NOMO-1 (cell line): ENCODE results near the gene FOXB1.

Experiments used
- DNase-seq, 2 experiments: peaks; one replicate each; lab custom pipeline; 2025; ENCODE audit not compliant: unreplicated experiment in 2 of 2; lab: John Stamatoyannopoulos, UW

The FOXB1 gene

GRCh38 chr15:59998950-59999611, 5.0 kb upstream of the FOXB1 start:
- no peak for DNase-seq

- DNase-seq: no peak
These were observed 4.4 kb upstream of the FOXB1 start for GRCh38 chr15:59999612-60000112.

DNA sequence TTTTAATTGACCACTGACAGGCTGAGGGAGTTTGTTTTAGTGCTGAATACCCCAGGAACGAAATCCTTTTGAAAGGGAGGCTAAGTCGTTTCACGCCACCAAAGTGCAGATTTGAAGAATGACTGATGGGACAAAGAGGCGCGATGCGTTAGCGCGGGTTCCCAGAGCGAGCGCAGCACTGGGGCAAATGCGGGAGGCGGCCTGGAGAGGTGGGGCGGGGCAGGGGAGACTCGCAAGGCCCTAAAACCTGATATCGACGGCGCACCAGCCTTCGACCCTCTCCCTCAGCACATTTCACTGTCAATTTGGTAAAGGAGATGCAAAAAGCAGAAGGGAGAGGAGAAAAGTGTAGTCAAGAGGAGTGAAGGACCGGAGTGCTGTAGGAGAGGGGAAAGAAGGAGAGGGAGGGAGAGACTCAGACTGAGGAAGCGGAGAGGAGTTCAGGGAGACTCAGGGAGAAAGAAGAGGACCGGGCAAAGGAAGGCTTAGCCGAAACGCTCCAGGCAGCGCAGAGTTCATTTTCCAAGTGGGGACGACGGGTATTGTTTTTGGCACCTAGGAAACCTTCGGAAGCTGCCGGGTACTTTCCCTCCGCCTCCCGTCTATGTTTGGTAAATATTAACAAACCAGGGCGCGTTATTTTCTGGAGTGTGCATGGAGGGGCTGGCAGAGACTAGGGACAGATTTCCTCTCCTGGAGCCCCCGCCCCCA, 3.8 kb upstream of the FOXB1 start:
- DNase-seq: no peak

DNA sequence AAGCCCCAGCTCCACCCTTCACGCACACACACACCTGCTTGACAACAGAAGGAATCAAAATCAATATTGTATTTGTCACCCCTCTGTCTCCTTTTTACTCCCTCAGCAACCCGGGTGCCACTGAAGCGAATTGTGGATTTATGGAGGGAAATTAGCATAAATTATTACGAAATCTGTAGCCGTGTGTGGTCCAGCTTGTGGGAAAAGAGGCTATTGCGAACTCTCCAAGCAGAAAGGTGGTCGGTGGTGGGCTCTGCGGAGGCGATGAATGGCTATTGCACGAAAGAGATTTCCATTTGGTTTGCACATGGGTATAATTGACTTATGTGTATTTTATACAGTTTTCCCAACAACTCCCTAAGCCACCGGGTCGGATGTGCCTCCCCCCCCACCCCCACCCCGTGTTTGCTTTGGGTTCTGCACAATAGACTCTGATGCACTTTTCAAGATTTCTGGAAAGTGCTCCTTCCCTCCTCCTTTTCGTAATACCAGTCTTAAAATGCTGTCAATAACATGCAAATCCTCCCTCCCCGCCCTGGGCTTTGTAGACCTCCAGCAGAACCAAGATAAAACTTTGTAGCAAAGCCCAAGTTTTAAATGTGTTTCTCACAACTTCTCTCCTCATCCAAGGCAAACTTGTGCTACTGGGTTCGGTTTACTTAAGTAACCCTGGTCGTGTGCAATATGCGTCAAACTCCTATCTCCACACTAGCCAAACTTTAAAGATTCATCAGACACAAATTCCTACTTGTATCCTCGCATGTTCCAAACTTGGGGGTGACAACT, 3.1 kb upstream of the FOXB1 start:
- no peak for DNase-seq

- no peak for DNase-seq
These were observed 2.2 kb upstream of the FOXB1 start for GRCh38 chr15:60001610-60002527.

- no peak for DNase-seq
These were observed 1.4 kb upstream of the FOXB1 start for GRCh38 chr15:60002528-60003218.

GRCh38 chr15:60003243-60004008, 685 bp upstream of the FOXB1 start:
- DNase-seq: no peak

DNA sequence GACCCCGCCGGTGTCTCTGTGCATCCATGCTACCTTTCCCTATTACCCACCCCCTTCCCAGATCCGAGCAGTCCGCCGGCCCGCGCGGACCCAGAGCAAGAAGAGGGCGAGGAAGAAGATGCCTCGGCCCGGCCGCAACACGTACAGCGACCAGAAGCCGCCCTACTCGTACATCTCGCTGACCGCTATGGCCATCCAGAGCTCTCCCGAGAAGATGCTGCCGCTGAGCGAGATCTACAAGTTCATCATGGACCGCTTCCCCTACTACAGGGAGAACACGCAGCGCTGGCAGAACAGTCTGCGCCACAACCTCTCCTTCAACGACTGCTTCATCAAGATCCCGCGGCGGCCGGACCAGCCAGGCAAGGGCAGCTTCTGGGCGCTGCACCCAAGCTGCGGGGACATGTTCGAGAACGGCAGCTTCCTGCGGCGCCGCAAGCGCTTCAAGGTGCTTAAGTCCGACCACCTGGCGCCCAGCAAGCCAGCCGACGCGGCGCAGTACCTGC, 788 bp downstream of the FOXB1 start:
- no peak for DNase-seq

DNA sequence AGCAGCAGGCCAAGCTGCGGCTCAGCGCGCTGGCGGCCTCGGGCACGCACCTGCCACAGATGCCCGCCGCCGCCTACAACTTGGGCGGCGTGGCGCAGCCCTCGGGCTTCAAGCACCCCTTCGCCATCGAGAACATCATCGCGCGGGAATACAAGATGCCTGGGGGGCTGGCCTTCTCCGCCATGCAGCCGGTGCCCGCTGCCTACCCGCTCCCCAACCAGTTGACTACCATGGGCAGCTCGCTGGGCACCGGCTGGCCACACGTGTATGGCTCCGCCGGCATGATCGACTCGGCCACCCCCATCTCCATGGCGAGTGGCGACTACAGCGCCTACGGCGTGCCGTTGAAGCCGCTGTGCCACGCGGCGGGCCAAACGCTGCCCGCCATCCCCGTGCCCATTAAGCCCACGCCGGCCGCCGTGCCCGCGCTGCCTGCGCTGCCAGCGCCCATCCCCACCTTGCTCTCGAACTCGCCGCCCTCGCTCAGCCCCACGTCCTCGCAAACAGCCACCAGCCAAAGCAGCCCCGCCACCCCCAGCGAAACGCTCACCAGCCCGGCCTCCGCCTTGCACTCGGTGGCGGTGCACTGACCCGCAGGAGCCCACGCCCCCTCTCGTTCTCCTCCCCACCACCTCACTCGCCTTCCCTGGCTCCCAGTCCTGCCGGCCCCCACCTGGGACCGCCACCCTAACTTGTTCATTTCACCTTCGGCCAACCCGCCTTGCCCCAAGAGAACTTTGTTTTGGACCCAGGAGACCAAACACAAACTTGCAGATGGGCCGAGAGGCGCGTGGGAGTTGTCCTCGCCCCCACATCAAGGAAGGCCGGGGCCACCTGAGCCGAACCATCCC, 1.5 kb downstream of the FOXB1 start:
- no peak for DNase-seq

DNA sequence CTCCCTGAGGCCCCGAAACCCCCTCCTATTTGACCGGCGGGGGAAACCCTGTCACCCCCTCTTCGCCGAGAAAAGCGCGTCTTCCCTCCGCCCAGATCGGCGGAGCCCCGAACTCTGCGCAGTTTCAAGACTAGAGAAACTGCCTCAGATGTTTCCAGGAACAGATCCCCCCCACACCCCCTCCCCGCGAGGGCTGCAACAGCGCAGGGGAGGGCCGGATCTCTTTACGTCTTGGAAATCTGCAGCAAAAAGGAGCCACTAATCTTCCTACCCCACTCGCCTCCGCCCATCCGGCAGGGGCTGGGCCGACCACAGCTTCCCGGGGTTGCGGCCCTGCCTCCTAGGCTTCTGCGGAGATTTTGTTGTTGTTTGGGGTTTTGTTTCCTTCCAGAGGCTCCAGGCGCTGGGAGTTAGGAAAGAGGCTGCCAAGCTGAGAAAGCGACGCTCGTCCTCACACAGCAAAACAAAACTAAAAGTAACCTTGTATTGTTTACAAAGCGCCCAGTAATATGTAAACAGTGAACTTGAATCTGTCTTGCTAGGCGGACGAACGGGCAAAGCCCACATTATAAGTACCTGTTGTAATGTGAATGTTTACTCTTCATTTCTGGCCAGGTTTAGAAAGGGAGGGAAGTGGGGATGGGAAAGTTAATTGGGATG, 2.2 kb downstream of the FOXB1 start:
- DNase-seq: no peak

GRCh38 chr15:60006873-60007272, 2.8 kb downstream of the FOXB1 start:
- DNase-seq: no peak

DNA sequence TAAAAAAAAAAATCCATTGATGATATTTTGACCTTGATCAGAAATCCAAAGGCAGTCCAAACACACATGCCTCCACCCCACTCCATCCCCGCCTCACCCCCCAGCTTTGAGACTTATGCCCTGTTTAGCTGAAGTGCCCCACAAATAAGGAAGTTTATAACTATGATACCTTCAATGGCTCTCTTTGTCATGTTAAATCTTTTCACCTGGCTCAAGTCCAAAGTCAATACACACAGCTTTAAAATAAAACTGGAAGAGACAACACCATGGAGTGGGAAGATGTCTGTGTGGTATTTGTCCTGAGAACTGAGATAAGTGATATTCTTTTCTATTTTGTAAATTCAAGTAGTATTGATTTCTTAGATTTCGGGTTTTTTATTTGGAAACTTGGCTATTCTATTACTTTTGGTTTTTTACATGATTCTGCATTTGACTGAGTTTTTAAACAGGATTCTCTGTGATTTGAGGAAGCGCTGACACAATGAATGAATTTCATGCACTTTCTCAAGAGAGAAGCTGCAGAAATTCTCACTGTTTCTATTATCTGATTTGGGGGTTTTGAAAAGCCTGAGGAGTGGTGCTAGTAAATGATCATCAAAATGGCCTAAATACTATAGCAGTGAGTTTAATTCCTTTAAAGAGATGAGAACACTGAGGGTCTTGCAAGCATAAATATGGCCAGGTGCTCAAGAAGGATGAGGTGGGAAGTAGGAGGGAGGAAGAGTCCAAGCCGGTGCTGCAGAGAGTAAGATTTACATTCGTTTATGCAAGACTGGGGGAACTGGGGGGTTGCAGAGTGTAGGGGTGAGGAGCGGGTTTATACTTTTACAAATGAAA, 5.2 kb downstream of the FOXB1 start:
- DNase-seq: no peak

GRCh38 chr15:60009980-60010732, 6.0 kb downstream of the FOXB1 start:
- no peak for DNase-seq

DNA sequence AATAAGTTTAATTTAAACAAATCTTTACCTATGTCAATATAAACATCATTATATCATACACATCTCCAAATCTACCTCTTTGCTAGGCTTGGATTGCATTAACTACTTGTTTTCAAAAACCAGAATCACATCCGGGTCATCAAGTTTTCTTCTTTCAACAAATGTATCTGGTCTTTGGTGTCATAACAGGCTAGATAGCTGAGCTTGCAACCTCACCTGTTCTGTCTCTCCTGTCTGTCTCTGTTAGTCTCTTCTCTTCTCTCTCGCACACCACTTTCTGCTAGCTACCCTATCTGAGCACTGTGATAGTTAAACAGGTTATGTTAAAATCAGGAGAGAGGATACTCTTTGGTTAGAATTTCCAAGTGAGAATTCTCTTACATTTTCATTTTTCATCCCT, 6.7 kb downstream of the FOXB1 start:
- no peak for DNase-seq

DNA sequence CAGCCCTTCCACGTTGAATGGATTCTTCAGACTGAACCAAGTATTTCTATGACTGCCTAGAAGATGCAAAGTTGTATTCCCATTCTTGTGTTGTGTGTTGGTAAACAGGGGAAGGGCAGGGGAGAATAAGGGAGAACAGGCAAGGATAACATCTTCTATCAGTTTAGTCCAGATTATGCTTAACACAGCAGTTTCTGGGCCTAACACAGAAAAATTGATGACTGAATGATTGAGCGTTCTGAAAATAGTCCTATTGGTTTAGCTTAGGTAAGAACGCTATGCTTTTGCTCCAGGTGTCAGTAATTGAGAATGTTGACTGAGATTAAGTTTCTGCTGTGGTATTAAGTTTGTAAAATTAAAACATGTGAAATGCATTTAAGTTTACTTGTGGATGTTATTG, 8.6 kb downstream of the FOXB1 start:
- no peak for DNase-seq
